GM21447 (cell line): ENCODE measurements around the gene FAM184A.

ENCODE experiments used
- ATAC-seq: cut with Tn5 transposase; IDR thresholded peaks from one replicate; pipeline ENCODE4 v1.9.1; 2021; ENCODE audit not compliant: unreplicated experiment

The FAM184A gene

GRCh38 chr6:118917546-118918328 lies 160.7 kb downstream of the FAM184A start:
- no peak for ATAC-seq

GRCh38 chr6:118914598-118914997 lies 163.9 kb downstream of the FAM184A start:
- no peak for ATAC-seq

- no peak for ATAC-seq
Observed at GRCh38 chr6:118913161-118913560, 165.3 kb downstream of the FAM184A start.

- no peak for ATAC-seq
Observed at GRCh38 chr6:118912646-118913045, 165.8 kb downstream of the FAM184A start.
